Measurements from ENCODE around the gene BIRC2. TPM values are rescaled to one million over a fixed set of nuclear protein-coding genes. Genes with fewer than 3 reads are reported as not detected.

BIRC2 gene
- total and polyA plus RNA-seq, 10 of the 15 experiments (the other 5 are each of a cell fraction or from before 2014, with no cell fraction given), result 13.8 to 75.8 (median 26.5) TPM

DNA sequence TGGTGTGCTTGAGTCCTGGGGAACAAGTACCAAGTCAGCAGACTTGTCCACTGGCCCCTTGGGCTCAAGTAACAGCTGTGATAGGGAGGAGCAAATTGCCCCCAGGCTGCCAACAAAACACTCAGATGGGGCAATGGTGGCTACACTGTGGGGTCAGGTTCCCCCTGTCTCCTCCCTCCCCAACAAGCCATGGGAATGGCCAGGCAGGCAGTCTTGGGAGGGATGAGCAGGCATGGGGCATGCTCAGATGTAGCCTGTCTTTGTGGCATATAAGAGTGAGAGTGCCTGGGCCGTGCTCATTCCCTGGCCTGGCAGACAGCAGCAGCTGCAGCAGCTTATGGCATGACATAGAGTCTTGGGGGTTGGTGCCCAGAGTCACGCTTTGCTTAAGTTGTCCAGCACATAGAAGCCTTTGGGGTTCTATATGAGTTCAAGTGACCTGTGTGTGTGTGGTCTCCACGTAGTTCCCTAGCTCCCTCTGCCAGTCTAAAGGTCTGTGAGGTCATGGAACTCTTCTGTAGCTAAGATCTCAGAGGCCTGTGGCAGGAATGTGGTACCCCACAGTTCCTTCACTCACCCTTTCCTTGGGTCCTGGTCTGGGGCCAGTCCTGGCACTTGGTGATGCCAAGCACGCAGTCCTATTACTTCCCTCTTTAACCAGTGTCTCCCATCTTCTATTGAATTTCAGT lies 44.7 kb downstream of the BIRC2 start:
- no peaks in the 10 kb centered on the region; the same call in 1 of the 2 replicates for H3K79me2 ChIP-seq (ENCODE audit: control insufficient read depth, insufficient read depth, low read length)
- no peak for ATAC-seq
- CTCF ChIA-PET, result interaction anchor here (0.7 to 10.9 kb wide), 42 partner anchors 12 to 274 kb away, joined by 3 to 172 read pairs (median 11); no protein-coding TSS in a partner anchor
- DNase-seq (ENCODE audit: low read depth, low spot score), result no peak
- no peak overlapping the region for H3K27ac ChIP-seq (ENCODE audit: control insufficient read depth, insufficient read depth)
- no peaks in the 10 kb centered on the region for H3K27me3 ChIP-seq (replicated peaks in 1 of 2; ENCODE audit: control insufficient read depth in 2 of 2, insufficient read depth in 2 of 2, low read length in 1 of 2)
- TF ChIP-seq POLR2AphosphoS2 (IDR thresholded peaks at IDR 0.05; ENCODE audit: low read depth, low read length) (0 out of 2 replicates have a peak, but pooled peaks have one; percentile 1), RELA (IDR thresholded peaks at IDR 0.05; ENCODE audit: borderline replicate concordance, partially characterized antibody) (no peak)
- no peak for FAIRE-seq
- H3K36me3 ChIP-seq (ENCODE audit: control insufficient read depth in 2 of 2, insufficient read depth in 2 of 2, low read length in 1 of 2), result peaks cover 5 to 21% of the 10 kb centered on the region in 2 experiments; a peak in 3 of 4 replicates
- POLR2A ChIA-PET, result interaction anchor here (1.1 to 1.5 kb wide), 4 partner anchors 32 to 127 kb away, joined by 3 to 6 read pairs (median 4); no protein-coding TSS in a partner anchor
- H3K9ac ChIP-seq (ENCODE audit: control insufficient read depth, insufficient read depth, low read length), result no peak overlapping the region
- no peak overlapping the region for H2AFZ ChIP-seq (ENCODE audit: control insufficient read depth, low read depth, low read length)
- no peaks in the 10 kb centered on the region; the same call in none of the 2 replicates for H3K4me1 ChIP-seq (ENCODE audit: control insufficient read depth, insufficient read depth, low read length)
- RAD21 ChIA-PET (ENCODE audit: unreplicated experiment), result interaction anchor here (0.6 to 6.7 kb wide), 20 partner anchors 16 to 275 kb away, joined by 3 to 112 read pairs (median 8); no protein-coding TSS in a partner anchor
- SMC1A ChIA-PET (ENCODE audit: uncharacterized antibody, unreplicated experiment), result interaction anchor here (0.6 to 13.6 kb wide), 30 partner anchors 10 to 275 kb away, joined by 3 to 168 read pairs (median 9); no protein-coding TSS in a partner anchor
- BruUV-seq (replicated peaks), result no TSS peak
- in situ Hi-C loops (cut with MboI), result loop anchor here (25.0 kb wide), 1 partner anchor 96 kb away; no protein-coding TSS in a partner anchor
- intact Hi-C loops (cut with micrococcal nuclease; ENCODE audit: unreplicated experiment), result loop anchor here (2.0 kb wide), 3 partner anchors 49 to 275 kb away; no protein-coding TSS in a partner anchor
- whole genome bisulfite sequencing (ENCODE audit: insufficient coverage, insufficient replicate concordance, low lambda C conversion rate, missing lambda C conversion rate), result 86% methylated on average over 4 of the region's 4 CpGs
- no peak overlapping the region for H3K4me3 ChIP-seq
- peaks cover 5% of the 10 kb centered on the region; the same call in 2 of the 3 replicates for H3K9me3 ChIP-seq (replicated peaks; ENCODE audit: control insufficient read depth, insufficient read depth, low read length)
- H4K20me1 ChIP-seq (ENCODE audit: control insufficient read depth, insufficient read depth), result no peaks in the 10 kb centered on the region
- no peak overlapping the region for H3K4me2 ChIP-seq (ENCODE audit: control insufficient read depth, insufficient read depth)

DNA sequence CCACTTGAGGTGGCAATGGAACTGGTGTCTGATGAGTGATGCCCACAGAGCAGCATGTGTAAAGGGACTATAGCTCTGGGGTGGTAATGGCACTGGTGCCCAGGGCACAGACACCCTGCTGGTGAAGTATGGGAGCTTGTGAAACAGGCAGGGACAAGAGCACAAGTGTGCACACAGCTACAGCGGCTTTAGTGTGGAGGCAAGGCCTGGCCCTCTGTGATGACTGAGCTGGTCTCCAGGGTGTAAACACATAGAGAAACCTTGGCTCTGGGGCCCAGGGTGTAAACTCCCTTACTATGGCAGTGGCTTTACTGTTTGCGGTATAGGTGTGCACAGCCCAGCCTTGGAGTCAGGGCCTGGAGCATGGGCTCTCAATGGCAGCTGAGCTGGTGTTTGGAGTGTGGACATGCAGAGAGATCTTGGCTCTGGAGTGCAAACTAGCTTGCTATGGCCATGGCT lies 46.3 kb downstream of the BIRC2 start:
- in situ Hi-C loops (cut with MboI), result loop anchor here (25.0 kb wide), 1 partner anchor 94 kb away; no protein-coding TSS in a partner anchor

More for the DNA sequence above, 46.3 kb downstream of the BIRC2 start:
- ChIA-PET POLR2A (interaction anchor here (0.9 to 1.2 kb wide), 3 partner anchors 13 to 49 kb away, joined by 3 to 4 read pairs (median 3); no protein-coding TSS in a partner anchor), CTCF (interaction anchor here (0.8 to 10.9 kb wide), 17 partner anchors 11 to 272 kb away, joined by 3 to 172 read pairs (median 4); no protein-coding TSS in a partner anchor), RAD21 (ENCODE audit: unreplicated experiment) (interaction anchor here (0.9 to 6.7 kb wide), 11 partner anchors 15 to 273 kb away, joined by 3 to 112 read pairs (median 6); no protein-coding TSS in a partner anchor), SMC1A (ENCODE audit: uncharacterized antibody, unreplicated experiment) (interaction anchor here (0.7 to 13.6 kb wide), 21 partner anchors 8 to 273 kb away, joined by 3 to 168 read pairs (median 6); no protein-coding TSS in a partner anchor)
- Histone ChIP-seq H3K4me2 (ENCODE audit: control insufficient read depth, insufficient read depth) (no peak overlapping the region), H3K9me3 (replicated peaks; ENCODE audit: control insufficient read depth, insufficient read depth, low read length) (peaks cover 5% of the 10 kb centered on the region; the same call in 2 of the 3 replicates), H3K79me2 (ENCODE audit: control insufficient read depth, insufficient read depth, low read length) (no peaks in the 10 kb centered on the region; the same call in 1 of the 2 replicates), H3K27me3 (replicated peaks in 1 of 2; ENCODE audit: control insufficient read depth in 2 of 2, insufficient read depth in 2 of 2, low read length in 1 of 2) (no peaks in the 10 kb centered on the region), H3K9ac (ENCODE audit: control insufficient read depth, insufficient read depth, low read length) (no peak overlapping the region), H3K4me3 (no peak overlapping the region), H3K36me3 (ENCODE audit: control insufficient read depth in 2 of 2, insufficient read depth in 2 of 2, low read length in 1 of 2) (peaks cover 5 to 23% of the 10 kb centered on the region in 2 experiments), H3K27ac (ENCODE audit: control insufficient read depth, insufficient read depth) (no peak overlapping the region), H3K4me1 (ENCODE audit: control insufficient read depth, insufficient read depth, low read length) (peaks cover 5% of the 10 kb centered on the region), H4K20me1 (ENCODE audit: control insufficient read depth, insufficient read depth) (no peaks in the 10 kb centered on the region), H2AFZ (ENCODE audit: control insufficient read depth, low read depth, low read length) (no peak overlapping the region)
- intact Hi-C loops (cut with micrococcal nuclease; ENCODE audit: unreplicated experiment), result no loop called here
- no TSS peak for BruUV-seq (replicated peaks)
- FAIRE-seq (no peak), ATAC-seq (peak; percentile 8), DNase-seq (ENCODE audit: low read depth, low spot score) (no peak)
- no peak for TF ChIP-seq NR2F1 (conservative IDR thresholded peaks at IDR 0.05)
- no peak for TF ChIP-seq SMARCA5 (IDR thresholded peaks at IDR 0.05)
- peak; percentile 34; the same call in 1 of the 2 replicates for TF ChIP-seq POLR2AphosphoS5 (IDR thresholded peaks at IDR 0.05; ENCODE audit: low read length)
- no peak for TF ChIP-seq HDGF (IDR thresholded peaks at IDR 0.05)
- no peak for TF ChIP-seq RAD21 (IDR thresholded peaks at IDR 0.05; ENCODE audit: insufficient read depth, low read depth, low read length)
- no peak for TF ChIP-seq PAX5 (IDR thresholded peaks at IDR 0.05; ENCODE audit: borderline replicate concordance, low read depth, low read length)
- TF ChIP-seq ZNF384 (IDR thresholded peaks at IDR 0.05; ENCODE audit: borderline replicate concordance, low read depth, low read length), result no peak
- 89% methylated on average over 2 of the region's 2 CpGs for WGBS (ENCODE audit: insufficient coverage, insufficient replicate concordance, low lambda C conversion rate, missing lambda C conversion rate)

All from GM12878 (cell line).